ENCODE measurements around the gene ABCC2. TPM values are rescaled to one million over a fixed set of nuclear protein-coding genes. Genes with fewer than 3 reads are reported as not detected.
"Not testable (repeated sequence)": the region's sequence is repeated elsewhere in the genome, so short reads cannot be mapped to it uniquely, and the experiment has no call there.

The ABCC2 gene
- total RNA-seq, 3 donors from 2014 or later = 1.3 to 1.5 (median 1.3) TPM

GRCh38 chr10:99863535-99864240 lies 81.2 kb downstream of the ABCC2 start:
- H3K4me3 Mint-ChIP-seq; DNase-seq; H3K4me1 Mint-ChIP-seq (ENCODE audit: low read depth); H3K36me3 Mint-ChIP-seq (ENCODE audit: insufficient read depth); ATAC-seq: not testable (repeated sequence)
- Mint-ChIP-seq H3K27me3 (ENCODE audit: low read depth) (peaks cover 46% of the 10 kb centered on the region), H3K9me3 (peaks cover 16% of the 10 kb centered on the region)

DNA sequence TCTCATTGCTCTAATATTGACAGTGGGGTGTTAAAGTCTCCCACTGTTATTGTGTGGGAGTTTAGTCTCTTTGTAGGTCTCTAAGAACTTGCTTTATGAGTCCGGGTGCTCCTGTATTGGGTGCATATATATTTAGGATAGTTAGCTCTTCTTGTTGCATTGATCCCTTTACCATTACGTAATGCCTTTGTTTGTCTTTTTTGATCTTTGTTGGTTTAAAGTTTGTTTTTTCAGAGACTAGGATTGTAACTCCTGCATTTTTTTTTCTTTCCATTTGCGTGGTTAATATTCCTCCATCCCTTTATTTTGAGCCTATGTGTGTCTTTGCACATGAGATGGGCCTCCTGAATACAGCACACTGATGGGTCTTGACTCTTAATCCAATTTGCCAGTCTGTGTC lies 84.8 kb downstream of the ABCC2 start:
- not testable (repeated sequence) for DNase-seq; H3K36me3 Mint-ChIP-seq (ENCODE audit: insufficient read depth); H3K4me3 Mint-ChIP-seq; ATAC-seq
- peaks cover 64% of the 10 kb centered on the region for H3K27me3 Mint-ChIP-seq (ENCODE audit: low read depth)
- H3K9me3 Mint-ChIP-seq = peaks cover 16% of the 10 kb centered on the region
- H3K4me1 Mint-ChIP-seq (ENCODE audit: low read depth) = peaks cover 13% of the 10 kb centered on the region

DNA sequence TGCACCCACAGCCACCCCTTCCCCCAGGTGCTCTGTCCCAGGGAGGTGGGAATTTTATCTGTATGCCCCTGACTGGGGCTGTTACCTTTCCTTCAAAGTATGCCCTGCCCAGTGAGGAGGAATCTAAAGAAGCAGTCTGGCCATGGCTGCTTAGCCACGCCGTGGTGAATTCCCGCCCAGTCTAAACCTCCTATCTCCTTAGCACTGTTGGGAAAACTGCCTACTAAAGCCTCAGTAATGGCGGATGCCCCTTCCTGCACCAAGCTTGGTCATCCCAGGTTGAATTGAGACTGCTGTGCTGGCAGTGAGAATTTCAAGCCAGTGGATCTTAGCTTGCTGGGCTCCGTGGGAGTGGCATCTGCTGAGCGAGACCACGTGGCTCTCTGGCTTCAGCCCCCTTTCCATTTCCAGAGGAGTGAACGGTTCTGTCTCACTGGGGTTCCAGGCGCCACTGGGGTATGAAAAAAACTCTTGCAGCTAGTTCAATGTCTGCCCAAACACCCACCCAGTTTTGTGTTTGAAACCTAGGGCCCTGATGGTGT lies 87.2 kb downstream of the ABCC2 start:
- peak in 1 of 2 donors; percentile 11 for ATAC-seq
- H3K4me3 Mint-ChIP-seq = no peak overlapping the region

GRCh38 chr10:99870123-99870730 lies 87.8 kb downstream of the ABCC2 start:
- Mint-ChIP-seq H3K27me3 (ENCODE audit: low read depth) (peaks cover 78% of the 10 kb centered on the region), H3K9me3 (peaks cover 16% of the 10 kb centered on the region), H3K36me3 (ENCODE audit: insufficient read depth) (peaks cover 1% of the 10 kb centered on the region), H3K4me1 (ENCODE audit: low read depth) (peaks cover 13% of the 10 kb centered on the region), H3K4me3 (peak overlapping the region; percentile 12)
- ATAC-seq = peak; percentile 95 to 96
- peak; percentile 11 for DNase-seq

More for the DNA sequence above, 87.2 kb downstream of the ABCC2 start:
- H3K27me3 Mint-ChIP-seq (ENCODE audit: low read depth) = peaks cover 77% of the 10 kb centered on the region
- peaks cover 13% of the 10 kb centered on the region for H3K4me1 Mint-ChIP-seq (ENCODE audit: low read depth)
- H3K9me3 Mint-ChIP-seq = peaks cover 16% of the 10 kb centered on the region
- DNase-seq = no peak
- peaks cover 1% of the 10 kb centered on the region for H3K36me3 Mint-ChIP-seq (ENCODE audit: insufficient read depth)

GRCh38 chr10:99872367-99873162 lies 90.1 kb downstream of the ABCC2 start:
- peaks cover 5% of the 10 kb centered on the region for H3K9me3 Mint-ChIP-seq
- DNase-seq (no peak), ATAC-seq (no peak)
- peaks cover 17% of the 10 kb centered on the region for H3K36me3 Mint-ChIP-seq (ENCODE audit: insufficient read depth)
- H3K4me3 Mint-ChIP-seq = no peak overlapping the region
- H3K27me3 Mint-ChIP-seq (ENCODE audit: low read depth) = peaks cover 69% of the 10 kb centered on the region
- peaks cover 13% of the 10 kb centered on the region for H3K4me1 Mint-ChIP-seq (ENCODE audit: low read depth)

- peaks cover 59% of the 10 kb centered on the region for H3K27me3 Mint-ChIP-seq (ENCODE audit: low read depth)
- H3K9me3 Mint-ChIP-seq = no peaks in the 10 kb centered on the region
- H3K4me3 Mint-ChIP-seq = no peak overlapping the region
- ATAC-seq (no peak), DNase-seq (no peak)
- H3K4me1 Mint-ChIP-seq (ENCODE audit: low read depth) = peaks cover 13% of the 10 kb centered on the region
- H3K36me3 Mint-ChIP-seq (ENCODE audit: insufficient read depth) = peaks cover 25% of the 10 kb centered on the region
Measured at GRCh38 chr10:99873846-99874245, 91.4 kb downstream of the ABCC2 start.

DNA sequence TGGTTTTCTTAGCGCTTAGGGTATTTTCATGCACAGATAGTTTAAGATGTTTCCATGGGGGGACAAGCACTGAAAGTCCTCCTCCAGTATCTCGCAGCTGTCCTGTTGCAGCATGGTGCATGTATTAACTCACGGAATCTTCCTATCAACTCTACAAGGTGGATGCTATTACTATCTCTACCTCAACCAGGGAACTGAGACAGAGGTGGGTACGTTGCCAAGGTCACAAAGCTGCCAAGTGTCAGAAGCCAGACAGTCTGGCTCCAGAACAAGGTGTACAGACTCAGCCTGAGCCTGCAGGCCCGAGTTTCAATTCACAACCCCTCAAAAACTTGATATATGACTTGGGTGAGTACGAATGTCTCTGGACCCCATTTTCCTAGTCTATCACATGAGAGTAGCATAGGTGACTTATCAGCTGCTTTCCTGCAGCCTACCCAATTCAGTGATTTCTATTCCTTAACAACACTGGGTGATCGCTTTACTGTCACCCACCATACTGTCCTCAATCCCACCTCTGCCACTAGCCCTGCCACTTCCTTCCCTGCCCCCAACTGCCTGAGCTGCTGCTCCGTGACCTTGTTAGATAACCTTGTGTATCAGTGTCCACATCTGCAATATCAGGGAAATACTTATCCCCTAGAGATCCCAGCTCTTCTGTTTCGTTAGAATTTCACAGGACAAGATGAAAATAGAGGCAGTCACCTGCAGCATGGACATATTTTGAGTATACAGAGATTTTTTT lies 92.1 kb downstream of the ABCC2 start:
- H3K4me1 Mint-ChIP-seq (ENCODE audit: low read depth) = peaks cover 13% of the 10 kb centered on the region
- peaks cover 59% of the 10 kb centered on the region for H3K27me3 Mint-ChIP-seq (ENCODE audit: low read depth)
- H3K36me3 Mint-ChIP-seq (ENCODE audit: insufficient read depth) = peaks cover 30% of the 10 kb centered on the region
- H3K4me3 Mint-ChIP-seq = no peak overlapping the region
- H3K9me3 Mint-ChIP-seq = no peaks in the 10 kb centered on the region
- no peak for DNase-seq
- ATAC-seq = no peak

DNA sequence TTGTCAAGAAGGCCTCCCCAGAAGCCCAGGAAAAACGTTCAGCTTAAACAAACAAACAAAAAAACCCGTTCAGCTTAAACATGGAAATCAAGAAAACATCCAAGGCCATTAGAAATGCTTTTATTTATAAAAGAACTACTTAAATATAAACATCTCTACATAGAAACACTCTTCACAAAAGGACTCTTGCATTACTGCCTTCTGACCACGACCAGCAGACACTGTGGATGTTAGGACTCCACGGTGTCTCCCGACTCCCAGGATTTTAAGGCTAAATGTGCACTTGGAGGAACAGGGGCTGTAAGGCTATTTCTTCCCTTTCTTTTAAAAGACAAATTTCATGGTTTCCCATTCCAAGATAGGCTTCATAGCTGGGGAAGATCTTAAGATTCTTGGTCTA lies 93.0 kb downstream of the ABCC2 start:
- no peak overlapping the region for H3K4me3 Mint-ChIP-seq
- peaks cover 51% of the 10 kb centered on the region for H3K27me3 Mint-ChIP-seq (ENCODE audit: low read depth)
- H3K4me1 Mint-ChIP-seq (ENCODE audit: low read depth) = peaks cover 4% of the 10 kb centered on the region
- no peaks in the 10 kb centered on the region for H3K9me3 Mint-ChIP-seq
- peaks cover 40% of the 10 kb centered on the region for H3K36me3 Mint-ChIP-seq (ENCODE audit: insufficient read depth)
- DNase-seq = no peak
- no peak for ATAC-seq

DNA sequence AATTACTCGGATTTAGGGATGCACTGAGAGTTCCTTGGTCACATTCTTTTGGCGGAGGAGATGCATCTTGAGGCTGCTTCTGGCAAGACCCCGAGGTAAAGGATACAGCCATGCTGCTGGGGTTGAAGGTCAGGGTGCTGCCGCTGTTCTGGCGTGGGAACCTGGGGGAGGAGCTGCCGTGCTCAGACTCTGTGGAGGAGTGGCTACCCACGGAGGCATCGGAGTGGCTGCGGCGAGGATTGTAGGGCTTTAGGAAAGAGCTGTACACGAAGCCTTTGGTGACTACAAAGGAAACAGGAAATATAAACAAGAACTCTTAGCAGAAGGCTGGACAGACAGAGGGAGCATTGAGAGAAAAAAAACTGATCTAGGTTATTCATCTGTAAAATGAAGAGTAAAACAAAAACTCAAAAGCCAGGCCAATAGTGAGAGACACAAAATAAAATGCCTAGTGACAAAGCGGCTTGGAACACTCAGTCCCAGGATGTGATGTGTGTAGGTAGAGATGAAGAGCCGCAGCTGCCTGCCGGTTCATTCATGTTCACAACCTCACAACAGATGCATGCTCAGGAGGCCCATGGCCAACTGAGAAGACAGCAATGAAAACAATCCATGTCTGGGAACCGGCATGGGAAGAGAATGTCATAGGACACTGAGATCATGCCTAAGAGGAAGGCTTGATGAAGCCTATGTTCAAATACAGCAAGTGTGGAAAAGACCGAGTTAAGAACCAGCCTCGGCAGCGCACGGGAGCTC lies 97.8 kb downstream of the ABCC2 start:
- peaks cover 13% of the 10 kb centered on the region for H3K27me3 Mint-ChIP-seq (ENCODE audit: low read depth)
- no peak overlapping the region for H3K4me3 Mint-ChIP-seq
- peaks cover 6% of the 10 kb centered on the region for H3K4me1 Mint-ChIP-seq (ENCODE audit: low read depth)
- ATAC-seq = no peak
- H3K9me3 Mint-ChIP-seq = no peaks in the 10 kb centered on the region
- H3K36me3 Mint-ChIP-seq (ENCODE audit: insufficient read depth) = peaks cover 43% of the 10 kb centered on the region
- DNase-seq = no peak

DNA sequence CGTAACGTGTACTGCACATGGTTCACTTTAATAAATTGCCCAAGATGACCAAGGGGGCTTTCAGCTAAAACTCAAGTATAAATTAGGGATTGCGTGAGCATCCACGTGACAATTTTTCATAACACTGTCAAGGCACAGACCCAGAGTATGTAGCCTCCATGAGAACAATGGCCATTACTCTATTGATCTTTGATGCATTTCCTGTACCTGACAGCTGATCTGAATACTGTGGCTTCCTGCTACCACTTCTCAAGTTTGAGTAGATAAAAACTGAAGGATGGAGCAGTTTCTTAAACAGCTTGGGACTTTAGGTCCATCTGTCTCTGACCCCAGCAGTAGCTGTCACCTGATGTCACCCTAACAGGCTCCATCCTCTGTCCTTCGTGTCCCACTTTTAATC lies 98.9 kb downstream of the ABCC2 start:
- H3K27me3 Mint-ChIP-seq (ENCODE audit: low read depth) = peaks cover 4% of the 10 kb centered on the region
- peaks cover 39% of the 10 kb centered on the region for H3K36me3 Mint-ChIP-seq (ENCODE audit: insufficient read depth)
- ATAC-seq = no peak
- H3K9me3 Mint-ChIP-seq = no peaks in the 10 kb centered on the region
- H3K4me1 Mint-ChIP-seq (ENCODE audit: low read depth) = peaks cover 6% of the 10 kb centered on the region
- H3K4me3 Mint-ChIP-seq = no peak overlapping the region
- no peak for DNase-seq

DNA sequence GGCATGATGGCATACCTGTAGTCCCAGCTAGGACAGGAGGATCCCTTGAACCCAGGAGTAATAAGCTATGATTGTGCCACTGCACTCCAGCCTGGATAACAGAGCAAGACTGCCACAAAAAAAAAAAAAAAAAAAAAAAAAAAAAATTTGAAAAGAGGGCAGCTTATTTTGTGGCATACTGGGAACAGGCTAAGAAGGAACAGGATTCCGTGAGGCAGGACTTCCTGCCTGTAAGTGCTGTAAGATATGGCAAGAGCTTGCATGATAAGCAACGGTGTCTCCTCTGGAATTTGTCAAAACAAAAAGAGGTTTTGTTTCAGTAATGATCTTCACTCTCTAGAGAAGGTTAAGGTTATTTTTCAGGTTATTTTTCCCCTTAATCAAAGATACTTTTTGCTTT lies 101.1 kb downstream of the ABCC2 start:
- H3K36me3 Mint-ChIP-seq (ENCODE audit: insufficient read depth) = peaks cover 29% of the 10 kb centered on the region

DNA sequence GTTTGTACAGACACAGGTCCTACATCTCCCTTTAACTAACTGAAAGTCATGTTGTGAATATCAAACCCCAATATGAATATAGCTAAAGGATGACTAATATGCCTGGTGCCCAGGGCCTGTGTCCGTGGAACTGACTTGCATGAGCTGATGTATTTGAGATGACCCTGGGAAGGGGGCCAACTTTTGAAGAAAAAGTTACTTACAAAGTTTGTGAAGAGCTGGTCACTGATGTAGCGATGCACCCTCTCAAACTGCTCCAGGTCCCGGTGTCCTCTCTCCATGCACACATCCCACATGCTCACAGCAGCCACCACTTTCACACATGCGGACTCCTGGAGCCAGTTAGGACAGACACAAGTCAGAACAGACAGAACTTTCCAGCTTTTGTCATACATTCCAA lies 106.2 kb downstream of the ABCC2 start:
- no peak for DNase-seq
- Mint-ChIP-seq H3K4me1 (ENCODE audit: low read depth) (no peaks in the 10 kb centered on the region), H3K27me3 (ENCODE audit: low read depth) (no peaks in the 10 kb centered on the region), H3K36me3 (ENCODE audit: insufficient read depth) (peaks cover 20% of the 10 kb centered on the region), H3K9me3 (no peaks in the 10 kb centered on the region), H3K4me3 (no peak overlapping the region)
- ATAC-seq = no peak

More for the DNA sequence above, 101.1 kb downstream of the ABCC2 start:
- no peak for ATAC-seq
- Mint-ChIP-seq H3K4me1 (ENCODE audit: low read depth) (peaks cover 6% of the 10 kb centered on the region), H3K27me3 (ENCODE audit: low read depth) (no peaks in the 10 kb centered on the region), H3K9me3 (no peaks in the 10 kb centered on the region), H3K4me3 (no peak overlapping the region)
- no peak for DNase-seq

DNA sequence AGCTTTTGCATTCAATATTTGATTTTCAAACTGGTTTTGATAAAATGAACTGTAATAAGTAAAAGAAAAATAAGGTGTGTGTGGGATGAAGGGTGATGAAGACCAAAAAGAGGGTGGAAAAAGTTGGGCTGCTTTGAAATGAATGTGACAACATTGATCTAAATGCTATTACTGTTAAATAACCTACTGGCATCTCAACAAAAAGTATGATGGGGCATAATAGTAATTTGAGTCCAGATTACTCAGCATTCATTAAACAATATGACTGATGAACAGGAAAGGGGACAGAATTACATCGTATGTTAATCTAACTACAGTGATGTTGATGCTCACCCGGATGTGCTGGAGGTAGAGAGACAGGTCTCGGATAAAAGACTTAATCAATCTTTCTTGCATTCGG lies 112.2 kb downstream of the ABCC2 start:
- Mint-ChIP-seq H3K36me3 (ENCODE audit: insufficient read depth) (peaks cover 31% of the 10 kb centered on the region), H3K9me3 (no peaks in the 10 kb centered on the region), H3K4me3 (no peak overlapping the region), H3K4me1 (ENCODE audit: low read depth) (no peaks in the 10 kb centered on the region), H3K27me3 (ENCODE audit: low read depth) (no peaks in the 10 kb centered on the region)
- ATAC-seq (no peak), DNase-seq (no peak)
